IgD-negative memory B cell (primary cell): ENCODE results near the gene ANKUB1. TPM values are rescaled to one million over a fixed set of nuclear protein-coding genes. Genes with fewer than 3 reads are reported as not detected.
A peak's percentile ranks its signal among the peaks of the same experiment; 100 is the strongest.

Experiments
- H3K27ac Mint-ChIP-seq, 3 donors: one replicate each; pipeline ENCODE4 v1.8.0; 2020 to 2022; ENCODE audit warnings: mild to moderate bottlenecking in 3 of 3, mixed read lengths in 3 of 3, moderate library complexity in 1 of 3
- H3K27me3 Mint-ChIP-seq: one replicate; pipeline ENCODE4 v1.8.0; 2021; ENCODE audit warnings: mixed read lengths
- H3K36me3 Mint-ChIP-seq: one replicate; pipeline ENCODE4 v1.8.0; 2020; ENCODE audit warnings: mild to moderate bottlenecking, mixed read lengths
- H3K4me1 Mint-ChIP-seq, 3 donors: one replicate each; pipeline ENCODE4 v1.8.0; 2020 to 2022; ENCODE audit warnings: mixed read lengths in 3 of 3, mild to moderate bottlenecking in 1 of 3
- H3K4me3 Mint-ChIP-seq, 4 donors: one replicate each; pipeline ENCODE4 v1.8.0; 2020 to 2022; ENCODE audit warnings: mild to moderate bottlenecking in 4 of 4, mixed read lengths in 4 of 4, moderate library complexity in 3 of 4
- H3K9me3 Mint-ChIP-seq, 3 donors: one replicate each; pipeline ENCODE4 v1.8.0; 2020 to 2021; ENCODE audit warnings: mixed read lengths in 3 of 3, mild to moderate bottlenecking in 1 of 3
- polyA plus RNA-seq: library from polyadenylated mRNA; unstranded; fragments of 300-500 nt; fragmentation: Illumina TruSeq; gene quantifications from one replicate; pipeline ENCODE4 v1.2.3, GENCODE V29; 2021

ANKUB1 gene
- polyA plus RNA-seq, 1 donor from 2014 or later, result not detected

GRCh38 chr3:149723781-149724180, 68.6 kb downstream of the ANKUB1 start:
- peak overlapping the region in 1 of 4 donors; percentile 41 for H3K4me3 Mint-ChIP-seq
- H3K27ac Mint-ChIP-seq, result no peak overlapping the region
- H3K27me3 Mint-ChIP-seq, result peaks cover 2% of the 10 kb centered on the region
- H3K36me3 Mint-ChIP-seq, result peaks cover 8% of the 10 kb centered on the region
- H3K9me3 Mint-ChIP-seq, result peaks cover 2 to 9% (median 2%) of the 10 kb centered on the region in 3 donors
- H3K4me1 Mint-ChIP-seq, result no peaks in the 10 kb centered on the region

- Mint-ChIP-seq H3K27ac (no peak overlapping the region), H3K36me3 (peaks cover 8% of the 10 kb centered on the region), H3K9me3 (peaks cover 2 to 9% (median 2%) of the 10 kb centered on the region in 3 donors), H3K27me3 (peaks cover 2% of the 10 kb centered on the region), H3K4me3 (no peak overlapping the region), H3K4me1 (peaks cover 0 to 4% (median 3%) of the 10 kb centered on the region in 3 donors)
Measured at GRCh38 chr3:149720918-149721317, 71.4 kb downstream of the ANKUB1 start.

GRCh38 chr3:149717391-149718056, 74.8 kb downstream of the ANKUB1 start:
- Mint-ChIP-seq H3K36me3 (peaks cover 6% of the 10 kb centered on the region), H3K27me3 (no peaks in the 10 kb centered on the region), H3K9me3 (peaks cover 0 to 9% (median 2%) of the 10 kb centered on the region in 3 donors), H3K27ac (no peak overlapping the region), H3K4me1 (peaks cover 0 to 4% (median 3%) of the 10 kb centered on the region in 3 donors), H3K4me3 (peak overlapping the region in 3 of 4 donors; percentile 38 to 90 (median 66))

GRCh38 chr3:149716984-149717383, 75.4 kb downstream of the ANKUB1 start:
- Mint-ChIP-seq H3K9me3 (peaks cover 0 to 9% (median 2%) of the 10 kb centered on the region in 3 donors), H3K36me3 (peaks cover 4% of the 10 kb centered on the region), H3K27ac (no peak overlapping the region), H3K4me1 (peaks cover 0 to 4% (median 3%) of the 10 kb centered on the region in 3 donors), H3K4me3 (peak overlapping the region in 3 of 4 donors; percentile 38 to 90 (median 66)), H3K27me3 (no peaks in the 10 kb centered on the region)

- Mint-ChIP-seq H3K36me3 (no peaks in the 10 kb centered on the region), H3K27me3 (no peaks in the 10 kb centered on the region), H3K4me3 (no peak overlapping the region), H3K4me1 (peaks cover 0 to 4% (median 3%) of the 10 kb centered on the region in 3 donors), H3K9me3 (no peaks in the 10 kb centered on the region), H3K27ac (no peak overlapping the region)
Measured at GRCh38 chr3:149715247-149715646, 77.1 kb downstream of the ANKUB1 start.

- H3K27ac Mint-ChIP-seq, result no peak overlapping the region
- no peaks in the 10 kb centered on the region for H3K9me3 Mint-ChIP-seq
- H3K27me3 Mint-ChIP-seq, result no peaks in the 10 kb centered on the region
- no peaks in the 10 kb centered on the region for H3K36me3 Mint-ChIP-seq
- H3K4me1 Mint-ChIP-seq, result peaks cover 0 to 4% (median 3%) of the 10 kb centered on the region in 3 donors
- no peak overlapping the region for H3K4me3 Mint-ChIP-seq
Measured at GRCh38 chr3:149713730-149714654, 78.4 kb downstream of the ANKUB1 start.

Other genes with a start within 250 kb of the ANKUB1 start
- gene WWTR1, start 134.5 kb downstream of the ANKUB1 start, polyA plus RNA-seq, result 1.2 TPM
- 59.8 TPM for gene COMMD2, start 40.1 kb downstream of the ANKUB1 start, polyA plus RNA-seq
- gene RNF13, start 20.7 kb upstream of the ANKUB1 start, polyA plus RNA-seq, result 121 TPM
- 2.8 TPM for gene PFN2, start 178.3 kb upstream of the ANKUB1 start, polyA plus RNA-seq